HEK293 (cell line): ENCODE measurements around the gene HES5.

Experiments used
- PRDM1 ChIP-seq: fragments of 450-650 bp; formaldehyde crosslinking; IDR thresholded peaks from 2 replicates; pipeline ENCODE4; 2016; ENCODE audit warnings: missing biosample characterization, missing genetic modification characterization
- SCRT2 ChIP-seq: fragments of 450-650 bp; formaldehyde crosslinking; IDR thresholded peaks from 2 replicates; pipeline ENCODE4 v1.5.1; 2016; ENCODE audit warnings: missing biosample characterization, missing genetic modification characterization
- YY1 ChIP-seq: fragments of 450-650 bp; formaldehyde crosslinking; IDR thresholded peaks from 2 replicates; pipeline ENCODE4 v1.5.1; 2018; ENCODE audit warnings: missing biosample characterization, missing genetic modification characterization
- YY2 ChIP-seq: fragments of 450-650 bp; formaldehyde crosslinking; IDR thresholded peaks from 2 replicates; pipeline ENCODE4 v1.5.1; 2016; ENCODE audit warnings: missing biosample characterization, missing genetic modification characterization
- ZBTB1 ChIP-seq: fragments of 450-650 bp; formaldehyde crosslinking; IDR thresholded peaks from 2 replicates; pipeline ENCODE4 v1.5.1; 2016; ENCODE audit warnings: missing biosample characterization, missing genetic modification characterization
- ZBTB49 ChIP-seq: fragments of 450-650 bp; formaldehyde crosslinking; IDR thresholded peaks from 2 replicates; pipeline ENCODE4 v1.5.1; 2016; ENCODE audit warnings: missing biosample characterization, missing genetic modification characterization, low read depth
- ZBTB8A ChIP-seq: fragments of 450-650 bp; formaldehyde crosslinking; IDR thresholded peaks from 2 replicates; pipeline ENCODE4 v1.5.1; 2016; ENCODE audit warnings: missing biosample characterization, missing genetic modification characterization
- ZNF121 ChIP-seq: fragments of 450-650 bp; formaldehyde crosslinking; IDR thresholded peaks from 2 replicates; pipeline ENCODE4 v1.5.1; 2016; ENCODE audit warnings: missing biosample characterization, missing genetic modification characterization
- ZNF18 ChIP-seq: fragments of 450-650 bp; formaldehyde crosslinking; IDR thresholded peaks from 2 replicates; pipeline ENCODE4 v1.5.1; 2016; ENCODE audit warnings: missing biosample characterization, missing genetic modification characterization
- ZNF292 ChIP-seq: fragments of 450-650 bp; formaldehyde crosslinking; IDR thresholded peaks from 2 replicates; pipeline ENCODE4 v1.5.1; 2016; ENCODE audit warnings: low read depth, missing biosample characterization, missing genetic modification characterization, borderline replicate concordance
- ZNF530 ChIP-seq: fragments of 450-650 bp; formaldehyde crosslinking; IDR thresholded peaks from 2 replicates; pipeline ENCODE4 v1.5.1; 2016; ENCODE audit warnings: low read depth, missing biosample characterization, missing genetic modification characterization
- ZNF561 ChIP-seq: fragments of 450-650 bp; IDR thresholded peaks from 2 replicates; pipeline ENCODE4 v1.5.1; 2018; ENCODE audit warnings: missing biosample characterization, missing genetic modification characterization, borderline replicate concordance
- ZNF701 ChIP-seq: fragments of 450-650 bp; formaldehyde crosslinking; IDR thresholded peaks from 2 replicates; pipeline ENCODE4 v1.5.1; 2016; ENCODE audit warnings: missing biosample characterization, missing genetic modification characterization
- ZNF791 ChIP-seq: fragments of 450-650 bp; formaldehyde crosslinking; IDR thresholded peaks from 2 replicates; pipeline ENCODE4 v1.5.1; 2016; ENCODE audit warnings: missing biosample characterization, missing genetic modification characterization
- ZNF792 ChIP-seq: fragments of 450-650 bp; formaldehyde crosslinking; IDR thresholded peaks from 2 replicates; pipeline ENCODE4 v1.5.1; 2016; ENCODE audit warnings: missing biosample characterization, missing genetic modification characterization
- ZXDB ChIP-seq: fragments of 450-650 bp; formaldehyde crosslinking; IDR thresholded peaks from 2 replicates; pipeline ENCODE4 v1.5.1; 2016; ENCODE audit warnings: missing biosample characterization, missing genetic modification characterization
- TF ChIP-seq, protein P1 (sequence below): fragments of 450-650 bp; formaldehyde crosslinking; IDR thresholded peaks from 2 replicates; pipeline ENCODE4 v1.5.1; 2016; ENCODE audit warnings: missing biosample characterization, missing genetic modification characterization
- TF ChIP-seq, protein P2 (sequence below): fragments of 450-650 bp; formaldehyde crosslinking; IDR thresholded peaks from 2 replicates; pipeline ENCODE4 v1.5.1; 2016; ENCODE audit warnings: missing biosample characterization, missing genetic modification characterization, borderline replicate concordance
- TF ChIP-seq, protein P3 (sequence below): fragments of 450-650 bp; formaldehyde crosslinking; IDR thresholded peaks from 2 replicates; pipeline ENCODE4 v1.5.1; 2017; ENCODE audit warnings: missing biosample characterization, missing genetic modification characterization
- TF ChIP-seq, protein P4 (sequence below): fragments of 450-650 bp; formaldehyde crosslinking; IDR thresholded peaks from 2 replicates; pipeline ENCODE4 v1.5.1; 2016; ENCODE audit warnings: missing biosample characterization, missing genetic modification characterization
- TF ChIP-seq, protein P5 (sequence below): fragments of 450-650 bp; IDR thresholded peaks from 2 replicates; pipeline ENCODE4 v1.5.1; 2018; ENCODE audit warnings: missing biosample characterization, mild to moderate bottlenecking, missing genetic modification characterization
- TF ChIP-seq, protein P6 (sequence below): fragments of 450-650 bp; formaldehyde crosslinking; IDR thresholded peaks from 2 replicates; pipeline ENCODE4 v1.5.1; 2016; ENCODE audit warnings: missing biosample characterization, missing genetic modification characterization

The HES5 gene

DNA sequence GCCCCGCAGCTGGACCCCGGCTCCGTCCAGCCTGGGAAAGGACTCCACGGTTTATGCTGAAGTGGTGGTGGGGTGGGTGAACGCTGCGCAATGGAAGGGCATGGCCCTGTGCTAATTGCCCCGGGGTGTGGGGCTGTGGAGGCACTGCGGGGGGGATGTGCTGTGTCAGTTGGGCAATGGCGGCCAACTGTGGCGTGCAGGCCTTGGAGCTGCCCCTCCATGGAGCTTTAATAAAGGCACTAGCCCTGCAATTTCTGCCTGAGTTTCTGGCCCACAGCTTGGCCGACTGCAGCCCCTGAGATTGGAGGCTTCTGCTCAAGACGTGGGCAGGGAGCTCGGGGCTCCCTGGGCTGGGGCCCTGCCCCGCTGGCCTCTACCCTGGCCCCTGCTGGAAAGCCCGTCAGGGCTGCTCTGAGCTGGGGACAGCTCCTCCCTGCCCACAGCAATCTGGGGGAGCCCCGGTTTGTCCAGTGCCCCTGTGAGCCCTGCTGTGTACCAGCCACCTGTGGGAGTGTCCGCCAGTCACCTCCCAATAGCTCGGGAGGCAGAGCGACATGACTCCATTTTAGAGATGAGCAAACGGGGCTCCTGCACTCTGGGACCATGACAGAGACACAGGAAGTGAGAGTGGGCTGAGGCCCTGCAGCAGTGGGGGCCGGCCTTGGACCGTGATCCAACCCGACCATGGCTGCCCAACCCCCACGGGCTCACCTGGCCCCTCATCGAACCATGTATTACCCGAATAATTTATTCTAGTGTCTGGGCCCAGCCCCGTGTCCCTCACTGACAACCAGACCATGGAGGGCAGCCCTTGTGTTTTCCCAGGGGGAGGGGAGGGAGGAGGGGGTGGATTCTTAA lies 17.4 kb upstream of the HES5 start (continued):
- 0 out of 2 replicates have a peak, but pooled peaks have one; percentile 35 for TF ChIP-seq ZNF18 (tag by site-specific recombination)
- no peak for TF ChIP-seq ZNF791 (tag by site-specific recombination)
- TF ChIP-seq, protein P1, sequence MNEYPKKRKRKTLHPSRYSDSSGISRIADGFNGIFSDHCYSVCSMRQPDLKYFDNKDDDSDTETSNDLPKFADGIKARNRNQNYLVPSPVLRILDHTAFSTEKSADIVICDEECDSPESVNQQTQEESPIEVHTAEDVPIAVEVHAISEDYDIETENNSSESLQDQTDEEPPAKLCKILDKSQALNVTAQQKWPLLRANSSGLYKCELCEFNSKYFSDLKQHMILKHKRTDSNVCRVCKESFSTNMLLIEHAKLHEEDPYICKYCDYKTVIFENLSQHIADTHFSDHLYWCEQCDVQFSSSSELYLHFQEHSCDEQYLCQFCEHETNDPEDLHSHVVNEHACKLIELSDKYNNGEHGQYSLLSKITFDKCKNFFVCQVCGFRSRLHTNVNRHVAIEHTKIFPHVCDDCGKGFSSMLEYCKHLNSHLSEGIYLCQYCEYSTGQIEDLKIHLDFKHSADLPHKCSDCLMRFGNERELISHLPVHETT (tag by site-specific recombination): no peak; the same call in 1 of the 2 replicates
- TF ChIP-seq, protein P2, sequence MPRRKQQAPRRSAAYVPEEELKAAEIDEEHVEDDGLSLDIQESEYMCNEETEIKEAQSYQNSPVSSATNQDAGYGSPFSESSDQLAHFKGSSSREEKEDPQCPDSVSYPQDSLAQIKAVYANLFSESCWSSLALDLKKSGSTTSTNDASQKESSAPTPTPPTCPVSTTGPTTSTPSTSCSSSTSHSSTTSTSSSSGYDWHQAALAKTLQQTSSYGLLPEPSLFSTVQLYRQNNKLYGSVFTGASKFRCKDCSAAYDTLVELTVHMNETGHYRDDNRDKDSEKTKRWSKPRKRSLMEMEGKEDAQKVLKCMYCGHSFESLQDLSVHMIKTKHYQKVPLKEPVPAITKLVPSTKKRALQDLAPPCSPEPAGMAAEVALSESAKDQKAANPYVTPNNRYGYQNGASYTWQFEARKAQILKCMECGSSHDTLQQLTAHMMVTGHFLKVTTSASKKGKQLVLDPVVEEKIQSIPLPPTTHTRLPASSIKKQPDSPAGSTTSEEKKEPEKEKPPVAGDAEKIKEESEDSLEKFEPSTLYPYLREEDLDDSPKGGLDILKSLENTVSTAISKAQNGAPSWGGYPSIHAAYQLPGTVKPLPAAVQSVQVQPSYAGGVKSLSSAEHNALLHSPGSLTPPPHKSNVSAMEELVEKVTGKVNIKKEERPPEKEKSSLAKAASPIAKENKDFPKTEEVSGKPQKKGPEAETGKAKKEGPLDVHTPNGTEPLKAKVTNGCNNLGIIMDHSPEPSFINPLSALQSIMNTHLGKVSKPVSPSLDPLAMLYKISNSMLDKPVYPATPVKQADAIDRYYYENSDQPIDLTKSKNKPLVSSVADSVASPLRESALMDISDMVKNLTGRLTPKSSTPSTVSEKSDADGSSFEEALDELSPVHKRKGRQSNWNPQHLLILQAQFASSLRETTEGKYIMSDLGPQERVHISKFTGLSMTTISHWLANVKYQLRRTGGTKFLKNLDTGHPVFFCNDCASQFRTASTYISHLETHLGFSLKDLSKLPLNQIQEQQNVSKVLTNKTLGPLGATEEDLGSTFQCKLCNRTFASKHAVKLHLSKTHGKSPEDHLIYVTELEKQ: no peak
- TF ChIP-seq ZNF121 (tag by site-specific recombination): 0 out of 2 replicates have a peak, but pooled peaks have one; percentile 7
- TF ChIP-seq YY2 (tag by site-specific recombination): peak; percentile 84
- no peak for TF ChIP-seq ZNF792 (tag by site-specific recombination)
- TF ChIP-seq ZNF701 (tag by site-specific recombination): no peak
- peak; percentile 75 for TF ChIP-seq ZNF561
- TF ChIP-seq ZBTB8A (tag by site-specific recombination): peak; percentile 7
- TF ChIP-seq, protein P3, sequence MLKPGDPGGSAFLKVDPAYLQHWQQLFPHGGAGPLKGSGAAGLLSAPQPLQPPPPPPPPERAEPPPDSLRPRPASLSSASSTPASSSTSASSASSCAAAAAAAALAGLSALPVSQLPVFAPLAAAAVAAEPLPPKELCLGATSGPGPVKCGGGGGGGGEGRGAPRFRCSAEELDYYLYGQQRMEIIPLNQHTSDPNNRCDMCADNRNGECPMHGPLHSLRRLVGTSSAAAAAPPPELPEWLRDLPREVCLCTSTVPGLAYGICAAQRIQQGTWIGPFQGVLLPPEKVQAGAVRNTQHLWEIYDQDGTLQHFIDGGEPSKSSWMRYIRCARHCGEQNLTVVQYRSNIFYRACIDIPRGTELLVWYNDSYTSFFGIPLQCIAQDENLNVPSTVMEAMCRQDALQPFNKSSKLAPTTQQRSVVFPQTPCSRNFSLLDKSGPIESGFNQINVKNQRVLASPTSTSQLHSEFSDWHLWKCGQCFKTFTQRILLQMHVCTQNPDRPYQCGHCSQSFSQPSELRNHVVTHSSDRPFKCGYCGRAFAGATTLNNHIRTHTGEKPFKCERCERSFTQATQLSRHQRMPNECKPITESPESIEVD: no peak
- TF ChIP-seq ZBTB49 (tag by site-specific recombination): no peak
- TF ChIP-seq, protein P4, sequence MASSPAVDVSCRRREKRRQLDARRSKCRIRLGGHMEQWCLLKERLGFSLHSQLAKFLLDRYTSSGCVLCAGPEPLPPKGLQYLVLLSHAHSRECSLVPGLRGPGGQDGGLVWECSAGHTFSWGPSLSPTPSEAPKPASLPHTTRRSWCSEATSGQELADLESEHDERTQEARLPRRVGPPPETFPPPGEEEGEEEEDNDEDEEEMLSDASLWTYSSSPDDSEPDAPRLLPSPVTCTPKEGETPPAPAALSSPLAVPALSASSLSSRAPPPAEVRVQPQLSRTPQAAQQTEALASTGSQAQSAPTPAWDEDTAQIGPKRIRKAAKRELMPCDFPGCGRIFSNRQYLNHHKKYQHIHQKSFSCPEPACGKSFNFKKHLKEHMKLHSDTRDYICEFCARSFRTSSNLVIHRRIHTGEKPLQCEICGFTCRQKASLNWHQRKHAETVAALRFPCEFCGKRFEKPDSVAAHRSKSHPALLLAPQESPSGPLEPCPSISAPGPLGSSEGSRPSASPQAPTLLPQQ (tag by site-specific recombination): peak; percentile 41; the same call in 1 of the 2 replicates
- peak; percentile 82 for TF ChIP-seq YY1 (tag by site-specific recombination)
- no peak for TF ChIP-seq ZXDB (tag by site-specific recombination)
- TF ChIP-seq SCRT2 (tag by site-specific recombination): peak; percentile 79
- no peak for TF ChIP-seq PRDM1 (tag by site-specific recombination)
- TF ChIP-seq ZNF292 (tag by site-specific recombination): no peak
- TF ChIP-seq ZBTB1: no peak
- TF ChIP-seq, protein P5, sequence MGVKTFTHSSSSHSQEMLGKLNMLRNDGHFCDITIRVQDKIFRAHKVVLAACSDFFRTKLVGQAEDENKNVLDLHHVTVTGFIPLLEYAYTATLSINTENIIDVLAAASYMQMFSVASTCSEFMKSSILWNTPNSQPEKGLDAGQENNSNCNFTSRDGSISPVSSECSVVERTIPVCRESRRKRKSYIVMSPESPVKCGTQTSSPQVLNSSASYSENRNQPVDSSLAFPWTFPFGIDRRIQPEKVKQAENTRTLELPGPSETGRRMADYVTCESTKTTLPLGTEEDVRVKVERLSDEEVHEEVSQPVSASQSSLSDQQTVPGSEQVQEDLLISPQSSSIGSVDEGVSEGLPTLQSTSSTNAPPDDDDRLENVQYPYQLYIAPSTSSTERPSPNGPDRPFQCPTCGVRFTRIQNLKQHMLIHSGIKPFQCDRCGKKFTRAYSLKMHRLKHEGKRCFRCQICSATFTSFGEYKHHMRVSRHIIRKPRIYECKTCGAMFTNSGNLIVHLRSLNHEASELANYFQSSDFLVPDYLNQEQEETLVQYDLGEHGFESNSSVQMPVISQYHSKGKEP (tag by site-specific recombination): no peak
- TF ChIP-seq, protein P6, sequence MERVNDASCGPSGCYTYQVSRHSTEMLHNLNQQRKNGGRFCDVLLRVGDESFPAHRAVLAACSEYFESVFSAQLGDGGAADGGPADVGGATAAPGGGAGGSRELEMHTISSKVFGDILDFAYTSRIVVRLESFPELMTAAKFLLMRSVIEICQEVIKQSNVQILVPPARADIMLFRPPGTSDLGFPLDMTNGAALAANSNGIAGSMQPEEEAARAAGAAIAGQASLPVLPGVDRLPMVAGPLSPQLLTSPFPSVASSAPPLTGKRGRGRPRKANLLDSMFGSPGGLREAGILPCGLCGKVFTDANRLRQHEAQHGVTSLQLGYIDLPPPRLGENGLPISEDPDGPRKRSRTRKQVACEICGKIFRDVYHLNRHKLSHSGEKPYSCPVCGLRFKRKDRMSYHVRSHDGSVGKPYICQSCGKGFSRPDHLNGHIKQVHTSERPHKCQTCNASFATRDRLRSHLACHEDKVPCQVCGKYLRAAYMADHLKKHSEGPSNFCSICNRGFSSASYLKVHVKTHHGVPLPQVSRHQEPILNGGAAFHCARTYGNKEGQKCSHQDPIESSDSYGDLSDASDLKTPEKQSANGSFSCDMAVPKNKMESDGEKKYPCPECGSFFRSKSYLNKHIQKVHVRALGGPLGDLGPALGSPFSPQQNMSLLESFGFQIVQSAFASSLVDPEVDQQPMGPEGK (tag by site-specific recombination): peak; percentile 59; the same call in 1 of the 2 replicates
- TF ChIP-seq ZNF530 (tag by site-specific recombination): no peak
